Measurements from ENCODE around the gene HEG1.

Gene HEG1

GRCh38 chr3:125053304-125053699 is 2.5 kb downstream of the HEG1 start:
- Histone ChIP-seq H3K9me2 (replicated peaks; ENCODE audit: insufficient read depth, low read length) (no peaks in the 10 kb centered on the region), H3K79me2 (ENCODE audit: insufficient read depth, low read length) (no peaks in the 10 kb centered on the region), H3K27me3 (ENCODE audit: low read length) (no peaks in the 10 kb centered on the region), H3K9me3 (ENCODE audit: insufficient read depth, low read length) (no peaks in the 10 kb centered on the region), H3K9ac (ENCODE audit: low read length) (no peak overlapping the region), H3K27ac (ENCODE audit: low read depth, low read length) (no peak overlapping the region), H3K4me3 (ENCODE audit: insufficient read depth, low read length, poor library complexity, severe bottlenecking) (no peak overlapping the region), H4K20me1 (ENCODE audit: low read depth, low read length) (no peaks in the 10 kb centered on the region), H2AFZ (ENCODE audit: low read depth, low read length, severe bottlenecking) (no peak overlapping the region), H3K36me3 (ENCODE audit: low read length) (no peaks in the 10 kb centered on the region), H3F3A (ENCODE audit: insufficient read depth) (no peaks in the 10 kb centered on the region), H3K4me2 (ENCODE audit: low read depth, low read length, poor library complexity, severe bottlenecking) (no peak overlapping the region)
- TF ChIP-seq EZH2phosphoT487 (conservative IDR thresholded peaks at IDR 0.05; ENCODE audit: low read length) = no peak
- TF ChIP-seq, protein P1, sequence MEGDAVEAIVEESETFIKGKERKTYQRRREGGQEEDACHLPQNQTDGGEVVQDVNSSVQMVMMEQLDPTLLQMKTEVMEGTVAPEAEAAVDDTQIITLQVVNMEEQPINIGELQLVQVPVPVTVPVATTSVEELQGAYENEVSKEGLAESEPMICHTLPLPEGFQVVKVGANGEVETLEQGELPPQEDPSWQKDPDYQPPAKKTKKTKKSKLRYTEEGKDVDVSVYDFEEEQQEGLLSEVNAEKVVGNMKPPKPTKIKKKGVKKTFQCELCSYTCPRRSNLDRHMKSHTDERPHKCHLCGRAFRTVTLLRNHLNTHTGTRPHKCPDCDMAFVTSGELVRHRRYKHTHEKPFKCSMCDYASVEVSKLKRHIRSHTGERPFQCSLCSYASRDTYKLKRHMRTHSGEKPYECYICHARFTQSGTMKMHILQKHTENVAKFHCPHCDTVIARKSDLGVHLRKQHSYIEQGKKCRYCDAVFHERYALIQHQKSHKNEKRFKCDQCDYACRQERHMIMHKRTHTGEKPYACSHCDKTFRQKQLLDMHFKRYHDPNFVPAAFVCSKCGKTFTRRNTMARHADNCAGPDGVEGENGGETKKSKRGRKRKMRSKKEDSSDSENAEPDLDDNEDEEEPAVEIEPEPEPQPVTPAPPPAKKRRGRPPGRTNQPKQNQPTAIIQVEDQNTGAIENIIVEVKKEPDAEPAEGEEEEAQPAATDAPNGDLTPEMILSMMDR (IDR thresholded peaks at IDR 0.05; ENCODE audit: insufficient read depth, low read length, poor library complexity, severe bottlenecking) = no peak

DNA sequence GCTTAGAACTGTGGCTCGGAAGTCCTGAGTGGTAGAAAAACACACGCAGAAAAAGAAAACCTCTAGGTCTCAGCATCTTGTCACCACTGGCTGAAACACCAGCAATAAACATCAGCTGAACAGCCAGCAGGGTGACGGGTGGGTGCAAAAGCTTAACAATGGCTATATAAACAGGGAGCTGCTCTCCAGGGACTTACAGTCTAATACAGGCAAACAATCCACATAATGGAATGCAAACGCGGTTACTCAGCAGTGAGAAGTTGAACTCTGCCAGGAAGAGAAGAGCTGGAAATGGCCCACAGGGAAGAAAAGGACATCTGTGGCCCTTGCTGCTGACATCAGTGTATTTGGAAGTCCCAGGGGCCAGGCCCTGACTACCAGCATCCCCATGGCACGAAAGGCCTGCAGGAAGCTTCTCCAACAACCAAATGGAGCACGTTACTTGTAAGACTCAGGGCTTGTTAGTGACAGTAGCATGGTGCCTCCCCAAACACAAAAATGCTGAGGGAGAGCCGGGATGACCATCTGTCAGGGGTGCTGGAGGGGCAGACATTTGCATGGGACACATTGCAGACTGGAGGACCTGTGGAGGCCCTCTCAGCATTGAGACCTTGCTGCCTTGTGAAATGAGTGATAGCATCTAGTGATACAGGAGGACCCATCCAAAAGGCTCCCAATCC is 3.0 kb downstream of the HEG1 start:
- Histone ChIP-seq H3K79me2 (ENCODE audit: insufficient read depth, low read length) (no peaks in the 10 kb centered on the region), H3K4me2 (ENCODE audit: low read depth, low read length, poor library complexity, severe bottlenecking) (no peak overlapping the region), H4K20me1 (ENCODE audit: low read depth, low read length) (no peaks in the 10 kb centered on the region), H3K9me2 (replicated peaks; ENCODE audit: insufficient read depth, low read length) (no peaks in the 10 kb centered on the region), H3K4me3 (ENCODE audit: insufficient read depth, low read length, poor library complexity, severe bottlenecking) (no peak overlapping the region), H3K36me3 (ENCODE audit: low read length) (no peaks in the 10 kb centered on the region), H3K27me3 (ENCODE audit: low read length) (no peaks in the 10 kb centered on the region), H3F3A (ENCODE audit: insufficient read depth) (no peaks in the 10 kb centered on the region), H3K27ac (ENCODE audit: low read depth, low read length) (no peak overlapping the region), H3K9ac (ENCODE audit: low read length) (no peak overlapping the region), H3K9me3 (ENCODE audit: insufficient read depth, low read length) (no peaks in the 10 kb centered on the region), H2AFZ (ENCODE audit: low read depth, low read length, severe bottlenecking) (no peak overlapping the region)
- TF ChIP-seq, protein P1 (IDR thresholded peaks at IDR 0.05; ENCODE audit: insufficient read depth, low read length, poor library complexity, severe bottlenecking) = no peak
- TF ChIP-seq EZH2phosphoT487 (conservative IDR thresholded peaks at IDR 0.05; ENCODE audit: low read length) = no peak

GRCh38 chr3:125051715-125052581 is 3.8 kb downstream of the HEG1 start:
- TF ChIP-seq, protein P1 (IDR thresholded peaks at IDR 0.05; ENCODE audit: insufficient read depth, low read length, poor library complexity, severe bottlenecking) = no peak
- TF ChIP-seq EZH2phosphoT487 (conservative IDR thresholded peaks at IDR 0.05; ENCODE audit: low read length) = no peak
- no peaks in the 10 kb centered on the region for H3F3A ChIP-seq (ENCODE audit: insufficient read depth)
- H3K4me2 ChIP-seq (ENCODE audit: low read depth, low read length, poor library complexity, severe bottlenecking) = no peak overlapping the region
- H3K4me3 ChIP-seq (ENCODE audit: insufficient read depth, low read length, poor library complexity, severe bottlenecking) = no peak overlapping the region
- H3K9me3 ChIP-seq (ENCODE audit: insufficient read depth, low read length) = no peaks in the 10 kb centered on the region
- no peak overlapping the region for H3K9ac ChIP-seq (ENCODE audit: low read length)
- H3K79me2 ChIP-seq (ENCODE audit: insufficient read depth, low read length) = no peaks in the 10 kb centered on the region
- no peaks in the 10 kb centered on the region for H3K9me2 ChIP-seq (replicated peaks; ENCODE audit: insufficient read depth, low read length)
- H3K27me3 ChIP-seq (ENCODE audit: low read length) = no peaks in the 10 kb centered on the region
- no peaks in the 10 kb centered on the region for H4K20me1 ChIP-seq (ENCODE audit: low read depth, low read length)
- H2AFZ ChIP-seq (ENCODE audit: low read depth, low read length, severe bottlenecking) = no peak overlapping the region
- no peaks in the 10 kb centered on the region for H3K36me3 ChIP-seq (ENCODE audit: low read length)
- H3K27ac ChIP-seq (ENCODE audit: low read depth, low read length) = no peak overlapping the region

Data from SU-DHL-6 (cell line).